Measurements from ENCODE around the gene CDCP2.
A peak's percentile ranks its signal among the peaks of the same experiment; 100 is the strongest.

The CDCP2 gene

GRCh38 chr1:54122992-54123391 is 29.8 kb downstream of the CDCP2 start:
- DNase-seq: no peak
- H3K36me3 ChIP-seq: no peaks in the 10 kb centered on the region

GRCh38 chr1:54122135-54122751 is 30.6 kb downstream of the CDCP2 start:
- Histone ChIP-seq H3K4me3 (ENCODE audit: low read depth, low read length) (no peak overlapping the region), H3K4me1 (no peaks in the 10 kb centered on the region), H3K9me3 (no peaks in the 10 kb centered on the region), H3K27me3 (no peaks in the 10 kb centered on the region), H3K36me3 (no peaks in the 10 kb centered on the region)
- no peak for DNase-seq
- no peak for TF ChIP-seq CTCF (IDR thresholded peaks at IDR 0.05; ENCODE audit: low read depth, low read length)

More at GRCh38 chr1:54122992-54123391, 29.8 kb downstream of the CDCP2 start:
- H3K27me3 ChIP-seq: no peaks in the 10 kb centered on the region
- H3K4me3 ChIP-seq (ENCODE audit: low read depth, low read length): no peak overlapping the region
- H3K4me1 ChIP-seq: no peaks in the 10 kb centered on the region
- TF ChIP-seq CTCF (IDR thresholded peaks at IDR 0.05; ENCODE audit: low read depth, low read length): no peak
- no peaks in the 10 kb centered on the region for H3K9me3 ChIP-seq

DNA sequence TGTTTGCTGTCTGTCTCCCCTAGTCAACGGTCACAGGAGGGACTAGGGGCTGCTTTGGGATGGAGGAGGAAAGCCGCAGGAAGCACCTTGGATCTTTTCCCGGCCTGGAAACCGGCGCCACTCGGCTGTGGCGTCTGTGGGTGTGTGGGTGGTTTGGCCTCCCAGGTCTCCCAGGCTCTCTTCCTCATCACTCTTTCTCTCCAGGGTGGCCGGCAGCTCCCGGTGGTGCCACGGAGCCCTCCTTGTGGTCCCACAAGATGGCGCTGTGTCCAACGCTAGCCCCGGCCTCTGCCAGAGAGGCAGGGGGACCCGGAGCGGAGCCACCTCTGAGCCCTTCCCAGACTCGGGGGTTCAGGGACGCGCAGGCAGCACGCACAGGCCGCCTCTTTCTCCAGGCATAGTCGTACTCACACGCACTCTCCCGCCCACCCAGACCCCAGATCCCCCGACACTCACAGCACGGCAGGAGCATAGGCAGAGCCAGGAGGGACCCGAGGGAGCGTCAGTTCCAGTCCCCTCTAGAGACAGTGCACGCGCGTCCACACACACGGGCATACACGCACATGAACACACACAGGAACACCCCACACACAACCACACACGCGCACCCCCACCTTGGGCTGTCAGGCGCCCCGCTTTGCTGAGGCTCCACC is 31.2 kb downstream of the CDCP2 start:
- no peaks in the 10 kb centered on the region for H3K4me1 ChIP-seq
- H3K36me3 ChIP-seq: no peaks in the 10 kb centered on the region
- no peaks in the 10 kb centered on the region for H3K9me3 ChIP-seq
- TF ChIP-seq CTCF (IDR thresholded peaks at IDR 0.05; ENCODE audit: low read depth, low read length): peak; percentile 65
- H3K27me3 ChIP-seq: no peaks in the 10 kb centered on the region
- peak; percentile 77 for DNase-seq
- peak overlapping the region; percentile 20; the same call in 1 of the 2 replicates for H3K4me3 ChIP-seq (ENCODE audit: low read depth, low read length)

- H3K36me3 ChIP-seq: no peaks in the 10 kb centered on the region
Measured at GRCh38 chr1:54120698-54121481, 31.9 kb downstream of the CDCP2 start.

DNA sequence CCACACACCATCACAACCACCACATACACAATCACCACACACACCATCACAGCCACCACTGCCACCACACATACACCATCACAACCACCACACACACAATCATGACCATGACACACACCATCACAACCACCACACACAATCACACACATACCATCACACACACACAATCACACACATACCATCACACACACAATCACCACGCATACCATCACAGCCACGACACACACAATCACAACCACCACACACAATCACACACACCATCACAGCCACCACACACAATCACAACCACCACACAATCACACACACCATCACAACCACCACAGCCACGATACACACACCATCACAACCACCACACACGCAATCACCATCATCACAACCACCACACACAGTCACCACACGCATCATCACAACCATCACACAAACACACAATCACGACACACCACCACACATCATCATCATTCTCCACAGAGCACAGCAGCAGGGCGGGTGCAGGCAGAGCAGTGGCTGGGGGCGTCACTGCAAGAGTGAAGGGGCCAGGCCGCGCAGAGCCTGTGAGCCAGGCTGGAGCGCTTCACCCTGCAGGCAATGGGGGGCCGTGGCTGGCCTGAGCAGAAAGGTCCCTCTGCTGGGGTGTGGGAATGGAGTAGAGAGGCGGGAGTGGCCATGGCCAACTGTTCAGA is 32.6 kb downstream of the CDCP2 start:
- DNase-seq: no peak
- Histone ChIP-seq H3K27me3 (no peaks in the 10 kb centered on the region), H3K9me3 (no peaks in the 10 kb centered on the region), H3K4me3 (ENCODE audit: low read depth, low read length) (no peak overlapping the region), H3K4me1 (no peaks in the 10 kb centered on the region), H3K36me3 (no peaks in the 10 kb centered on the region)
- TF ChIP-seq CTCF (IDR thresholded peaks at IDR 0.05; ENCODE audit: low read depth, low read length): no peak

More at GRCh38 chr1:54120698-54121481, 31.9 kb downstream of the CDCP2 start:
- Histone ChIP-seq H3K4me3 (ENCODE audit: low read depth, low read length) (no peak overlapping the region), H3K9me3 (no peaks in the 10 kb centered on the region), H3K27me3 (no peaks in the 10 kb centered on the region), H3K4me1 (no peaks in the 10 kb centered on the region)
- no peak for TF ChIP-seq CTCF (IDR thresholded peaks at IDR 0.05; ENCODE audit: low read depth, low read length)
- no peak for DNase-seq
